ENCODE data around the gene CCDC124.

GRCh38 chr19:17975032-17975431, 42.2 kb downstream of the CCDC124 start:
- TF ChIP-seq, protein P1, sequence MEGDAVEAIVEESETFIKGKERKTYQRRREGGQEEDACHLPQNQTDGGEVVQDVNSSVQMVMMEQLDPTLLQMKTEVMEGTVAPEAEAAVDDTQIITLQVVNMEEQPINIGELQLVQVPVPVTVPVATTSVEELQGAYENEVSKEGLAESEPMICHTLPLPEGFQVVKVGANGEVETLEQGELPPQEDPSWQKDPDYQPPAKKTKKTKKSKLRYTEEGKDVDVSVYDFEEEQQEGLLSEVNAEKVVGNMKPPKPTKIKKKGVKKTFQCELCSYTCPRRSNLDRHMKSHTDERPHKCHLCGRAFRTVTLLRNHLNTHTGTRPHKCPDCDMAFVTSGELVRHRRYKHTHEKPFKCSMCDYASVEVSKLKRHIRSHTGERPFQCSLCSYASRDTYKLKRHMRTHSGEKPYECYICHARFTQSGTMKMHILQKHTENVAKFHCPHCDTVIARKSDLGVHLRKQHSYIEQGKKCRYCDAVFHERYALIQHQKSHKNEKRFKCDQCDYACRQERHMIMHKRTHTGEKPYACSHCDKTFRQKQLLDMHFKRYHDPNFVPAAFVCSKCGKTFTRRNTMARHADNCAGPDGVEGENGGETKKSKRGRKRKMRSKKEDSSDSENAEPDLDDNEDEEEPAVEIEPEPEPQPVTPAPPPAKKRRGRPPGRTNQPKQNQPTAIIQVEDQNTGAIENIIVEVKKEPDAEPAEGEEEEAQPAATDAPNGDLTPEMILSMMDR (IDR thresholded peaks at IDR 0.05; ENCODE audit: insufficient read depth, low read length, poor library complexity, severe bottlenecking) = no peak
- TF ChIP-seq EZH2phosphoT487 (conservative IDR thresholded peaks at IDR 0.05; ENCODE audit: low read length) = no peak
